Left colon (tissue), 2 donors: ENCODE measurements around the gene THAP3. TPM values are rescaled to one million over a fixed set of nuclear protein-coding genes. Genes with fewer than 3 reads are reported as not detected.
A peak's percentile ranks its signal among the peaks of the same experiment; 100 is the strongest.

Source experiments
- ATAC-seq: fragments of 200-7000 bp; cut with Tn5 transposase; one replicate; pipeline ENCODE4 v1.9.1; 2020; ENCODE audit warnings: mild to moderate bottlenecking, moderate library complexity
- DNase-seq, 2 donors: peaks; one replicate each; pipeline ENCODE4 v3.0.0-alpha.2; 2020
- intact Hi-C, 2 donors: fragments of 100-400 bp; cut with DNase I in 1 of 2; cut with micrococcal nuclease in 1 of 2; formaldehyde crosslinking; loops; one replicate each; pipeline versions ENCODE4 v1.11.2 to v1.14.0; 2022; cut with DNase I, micrococcal nuclease
- long read RNA-seq: library from polyadenylated mRNA; unstranded; transcript quantifications from one replicate; pipeline ENCODE4 v2.0.0, GENCODE V29; 2021
- total RNA-seq, 2 donors: library from RNA; stranded (reverse); fragmentation: NEBNext Ultra II Directional; extraction: Animal tissue kit (Norgen Biotek cat#: 25700); gene quantifications; one replicate each; pipeline ENCODE4 v1.2.1, GENCODE V29; 2021
- donor health status: DM: no; HTN: no; CAD: no.
- donor health status: DM: yes; HTN: yes; CAD: no.

THAP3 gene, protein sequence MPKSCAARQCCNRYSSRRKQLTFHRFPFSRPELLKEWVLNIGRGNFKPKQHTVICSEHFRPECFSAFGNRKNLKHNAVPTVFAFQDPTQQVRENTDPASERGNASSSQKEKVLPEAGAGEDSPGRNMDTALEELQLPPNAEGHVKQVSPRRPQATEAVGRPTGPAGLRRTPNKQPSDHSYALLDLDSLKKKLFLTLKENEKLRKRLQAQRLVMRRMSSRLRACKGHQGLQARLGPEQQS
- total RNA-seq = 10 to 100 TPM in 1 of 2 donors, 1 to 10 TPM in 1; 7.0 to 10.9 TPM
- long read RNA-seq, partial matches to known transcripts = 5 of 9 reads
- long read RNA-seq, other reads (novel, unspliced or antisense) = 2 of 9 reads

- peak; percentile 86 to 91 for DNase-seq
- intact Hi-C loops = no loop called here
- peak; percentile 96 for ATAC-seq
These were observed at the start of gene THAP3 for GRCh38 chr1:6624710-6625583. THAP3 (plus strand) TSS chr1:6624868; CDS start chr1:6625219, 351 bp downstream.

GRCh38 chr1:6577831-6578525 lies 46.7 kb upstream of the THAP3 start:
- intact Hi-C loops = no loop called here
- no peak for ATAC-seq
- no peak for DNase-seq

GRCh38 chr1:6578624-6579373 lies 45.9 kb upstream of the THAP3 start:
- DNase-seq (no peak), ATAC-seq (no peak)
- intact Hi-C loops = no loop called here

- peak; percentile 99 for DNase-seq
These were observed 45.1 kb upstream of the THAP3 start, which contains the start of gene ZBTB48 for GRCh38 chr1:6579374-6580118. ZBTB48 (plus strand) TSS chr1:6579994; CDS start chr1:6580610, 616 bp downstream.

DNA sequence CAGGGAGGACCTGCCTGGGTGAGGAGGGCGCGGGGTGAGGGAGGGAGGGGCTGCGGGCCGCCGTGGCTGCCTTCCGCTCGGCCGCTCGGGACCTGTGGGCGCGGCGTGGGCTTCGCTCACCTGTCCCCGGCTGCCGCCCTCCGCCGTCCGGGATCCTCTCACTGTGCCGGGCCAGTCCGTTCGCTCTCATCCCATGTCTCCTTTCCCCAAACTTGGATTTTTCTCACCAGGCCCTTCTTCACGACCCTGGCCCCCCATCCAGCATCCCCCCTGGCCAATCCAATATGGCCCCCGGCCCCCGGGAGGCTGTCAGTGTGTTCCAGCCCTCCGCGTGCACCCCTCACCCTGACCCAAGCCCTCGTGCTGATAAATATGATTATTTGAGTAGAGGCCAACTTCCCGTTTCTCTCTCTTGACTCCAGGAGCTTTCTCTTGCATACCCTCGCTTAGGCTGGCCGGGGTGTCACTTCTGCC lies 44.5 kb upstream of the THAP3 start:
- ATAC-seq (peak; percentile 42), DNase-seq (no peak)
- intact Hi-C loops = no loop called here

More at GRCh38 chr1:6579374-6580118, 45.1 kb upstream of the THAP3 start, which contains the start of gene ZBTB48:
- ATAC-seq = peak; percentile 89
- intact Hi-C loops = no loop called here

GRCh38 chr1:6580593-6581409 lies 43.9 kb upstream of the THAP3 start:
- peak; percentile 2 for ATAC-seq
- intact Hi-C loops = no loop called here
- no peak for DNase-seq

GRCh38 chr1:6581561-6582305 lies 42.9 kb upstream of the THAP3 start:
- DNase-seq (peak in 1 of 2 donors; percentile 33), ATAC-seq (peak; percentile 14)
- intact Hi-C loops = no loop called here

- ATAC-seq (peak; percentile 76), DNase-seq (peak; percentile 91 to 93)
- intact Hi-C loops = no loop called here
These were observed 42.3 kb upstream of the THAP3 start for GRCh38 chr1:6582370-6582769.

DNA sequence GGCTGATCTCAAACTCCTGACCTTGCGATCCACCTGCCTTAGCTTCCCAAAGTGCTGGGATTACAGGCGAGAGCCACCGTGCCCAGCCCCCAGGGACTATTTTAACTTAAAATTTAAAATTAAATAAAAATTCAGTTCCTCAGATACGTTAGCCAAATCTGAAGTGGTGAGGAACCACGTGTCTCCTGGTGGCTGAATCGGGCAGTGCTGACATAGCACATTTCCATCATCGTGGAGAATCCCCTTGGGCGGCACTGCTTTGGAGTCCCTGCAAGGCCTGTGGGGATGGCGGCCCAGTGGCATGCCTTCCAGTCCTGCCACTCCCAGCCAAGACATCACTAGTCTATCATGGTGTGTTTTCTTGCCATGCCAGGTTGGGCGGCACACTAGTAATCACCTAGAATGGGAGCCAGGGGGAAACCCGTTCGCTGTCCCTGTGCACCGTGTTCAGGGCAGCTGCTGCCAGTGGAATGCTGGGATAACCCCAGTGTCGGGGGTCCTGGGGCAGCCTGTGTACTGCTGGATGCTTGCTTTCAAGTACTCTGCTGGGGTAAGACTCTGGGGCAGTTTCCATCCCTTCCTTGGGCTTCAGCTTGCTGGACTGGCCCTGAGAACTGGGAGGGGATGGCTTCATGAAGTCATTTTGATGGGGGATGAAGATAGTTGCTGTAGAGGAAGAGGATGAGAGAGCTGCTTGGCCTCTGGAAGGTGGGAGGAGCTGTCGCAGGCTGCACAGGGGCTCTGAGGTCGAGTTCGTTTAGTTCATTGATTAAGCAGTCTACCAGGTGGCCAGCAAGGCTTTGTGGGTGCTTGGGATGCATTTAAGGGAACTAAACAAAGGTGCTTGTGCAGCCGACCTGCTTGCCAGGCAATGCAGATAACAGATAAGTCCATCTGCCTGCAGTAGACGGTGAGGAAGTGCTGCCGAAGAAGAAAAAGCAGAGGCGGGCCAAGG lies 40.3 kb upstream of the THAP3 start:
- DNase-seq = no peak
- ATAC-seq = no peak
- intact Hi-C loops = no loop called here

DNA sequence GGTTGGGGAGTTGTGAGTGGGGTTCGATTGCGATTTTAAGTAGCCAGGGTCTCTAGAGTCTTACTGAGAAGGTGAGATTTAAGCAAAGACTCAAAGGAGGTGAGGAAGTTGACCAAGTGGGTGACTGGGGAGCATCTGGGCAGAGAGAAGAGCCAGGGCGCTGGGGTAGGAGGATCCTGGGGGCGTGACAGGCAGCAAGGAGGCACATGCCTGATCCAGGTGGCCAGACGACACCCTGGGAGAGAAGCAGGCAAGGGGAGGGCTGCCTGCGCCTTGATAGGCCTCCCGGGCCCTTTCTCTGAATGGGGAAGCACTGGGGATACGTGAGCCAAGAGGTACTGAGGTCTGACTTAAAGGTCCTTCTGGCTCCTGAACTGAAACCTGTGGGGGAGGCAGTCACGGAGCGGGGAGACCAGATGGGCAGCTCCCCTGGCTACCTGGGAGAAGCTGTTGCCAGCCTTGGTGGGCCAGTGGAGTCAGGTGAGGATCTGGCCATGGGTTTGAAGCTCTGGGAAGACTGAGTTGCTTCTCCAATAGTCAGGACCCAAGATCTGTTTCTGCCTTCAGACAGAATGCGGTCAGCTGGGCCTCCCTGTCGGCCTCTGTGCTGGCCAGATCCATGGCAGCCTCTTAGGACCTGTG lies 39.5 kb upstream of the THAP3 start:
- ATAC-seq (no peak), DNase-seq (no peak)
- intact Hi-C loops = no loop called here

- intact Hi-C loops = no loop called here
- DNase-seq (no peak), ATAC-seq (no peak)
These were observed 38.8 kb upstream of the THAP3 start for GRCh38 chr1:6585841-6586240.

- intact Hi-C loops = no loop called here
- ATAC-seq (no peak), DNase-seq (no peak)
These were observed 38.3 kb upstream of the THAP3 start for GRCh38 chr1:6586404-6586816.

DNA sequence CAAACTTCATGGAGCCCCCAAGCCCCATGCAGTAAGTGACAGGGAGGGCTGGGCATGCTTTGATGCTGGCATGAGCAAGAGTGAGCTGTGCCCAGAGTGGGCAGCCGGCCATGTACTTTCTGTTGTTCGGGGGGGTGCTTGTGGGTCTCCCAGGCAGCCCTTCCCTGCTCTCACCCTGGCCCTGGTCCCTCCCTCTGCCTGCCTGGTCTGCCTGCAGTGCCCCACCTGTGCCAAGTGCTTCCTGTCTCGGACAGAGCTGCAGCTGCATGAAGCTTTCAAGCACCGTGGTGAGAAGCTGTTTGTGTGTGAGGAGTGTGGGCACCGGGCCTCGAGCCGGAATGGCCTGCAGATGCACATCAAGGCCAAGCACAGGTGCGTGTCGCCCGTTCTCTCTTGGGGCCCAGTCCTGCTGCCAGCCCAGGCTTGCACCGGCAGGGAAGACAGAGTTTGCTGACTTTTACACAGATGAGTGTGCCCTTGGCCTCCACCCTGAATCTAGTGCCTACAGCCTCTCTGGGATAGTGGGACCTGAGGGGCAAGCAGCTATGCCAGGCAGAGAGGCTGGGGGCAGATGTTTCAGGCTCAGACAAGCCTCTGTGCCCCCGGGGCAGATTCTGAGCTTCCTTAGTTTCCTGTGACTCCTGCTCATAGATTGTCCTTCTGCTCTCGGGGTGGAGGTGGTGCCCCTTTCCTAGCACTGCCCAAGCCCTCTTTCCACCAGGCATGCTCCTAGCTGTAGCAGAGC lies 37.2 kb upstream of the THAP3 start:
- DNase-seq = no peak
- no peak for ATAC-seq
- intact Hi-C loops = no loop called here
